Left colon (tissue), 2 donors: ENCODE measurements around the gene FAM193A. TPM values are rescaled to one million over a fixed set of nuclear protein-coding genes. Genes with fewer than 3 reads are reported as not detected.

Experiments used
- total RNA-seq, 2 donors: library from RNA; stranded (reverse); fragmentation: NEBNext Ultra II Directional; extraction: Animal tissue kit (Norgen Biotek cat#: 25700); gene quantifications; one replicate each; pipeline ENCODE4 v1.2.1, GENCODE V29; 2021
- donor health status: DM: no; HTN: no; CAD: no.
- donor health status: DM: yes; HTN: yes; CAD: no.

FAM193A gene
- total RNA-seq, 2 donors from 2014 or later = 22.8 to 23.7 TPM

Other genes with a start within 250 kb of the FAM193A start
- gene ZFYVE28, start 118.0 kb upstream of the FAM193A start, total RNA-seq = 10 to 100 TPM; 31.9 to 48.7 TPM
- under 1 TPM; 0.46 to 0.73 TPM for gene CFAP99, start 117.7 kb upstream of the FAM193A start, total RNA-seq
- 10 to 100 TPM; 45.6 to 47.4 TPM for gene RNF4, start 67.5 kb upstream of the FAM193A start, total RNA-seq
- gene TNIP2, start 219.7 kb downstream of the FAM193A start, total RNA-seq = 10 to 100 TPM; 47.1 to 63.6 TPM